Lung (tissue), 12 donors: ENCODE data around the gene ARHGAP10. TPM values are rescaled to one million over a fixed set of nuclear protein-coding genes. Genes with fewer than 3 reads are reported as not detected.

Experiments
- ATAC-seq: fragments of 200-7000 bp; cut with Tn5 transposase; one replicate; pipeline ENCODE4 v1.9.1; 2020; ENCODE audit warnings: moderate number of reproducible peaks; ENCODE audit not compliant: insufficient read depth, low FRiP score
- DNase-seq, 3 donors: peaks; one replicate each; pipeline ENCODE4 v3.0.0-alpha.2; 2013 to 2017
- H3K27ac ChIP-seq, 2 donors: one replicate each; pipeline ENCODE4 v1.5.1; 2013; ENCODE audit warnings: mild to moderate bottlenecking in 2 of 2, moderate library complexity in 2 of 2, control low read depth in 1 of 2, inconsistent platforms in 1 of 2, low read depth in 1 of 2, low read length in 1 of 2
- H3K27me3 ChIP-seq, 3 donors: one replicate each; pipeline ENCODE4 v1.5.1; 2013; ENCODE audit warnings: low read length in 2 of 3; ENCODE audit not compliant: control insufficient read depth in 3 of 3, insufficient read depth in 3 of 3
- H3K36me3 ChIP-seq, 4 donors: one replicate each; pipeline ENCODE4 v1.5.1; 2013; ENCODE audit warnings: low read length in 4 of 4, mild to moderate bottlenecking in 1 of 4, moderate library complexity in 1 of 4; ENCODE audit not compliant: control insufficient read depth in 4 of 4, insufficient read depth in 4 of 4
- H3K4me1 ChIP-seq, 5 donors: one replicate each; pipeline ENCODE4 v1.5.1; 2013; ENCODE audit warnings: low read length in 5 of 5, mild to moderate bottlenecking in 2 of 5, moderate library complexity in 1 of 5; ENCODE audit not compliant: control insufficient read depth in 5 of 5, insufficient read depth in 5 of 5
- H3K4me3 ChIP-seq: one replicate; pipeline ENCODE4 v1.5.1; 2013; ENCODE audit warnings: mild to moderate bottlenecking, control low read depth, moderate library complexity
- H3K9ac ChIP-seq, 2 donors: one replicate each; pipeline ENCODE4 v1.5.1; 2013; ENCODE audit warnings: low read length in 2 of 2, control low read depth in 1 of 2; ENCODE audit not compliant: insufficient read depth in 1 of 2
- H3K9me3 ChIP-seq, 4 donors: one replicate each; pipeline ENCODE4 v1.5.1; 2013; ENCODE audit warnings: low read length in 3 of 4, mild to moderate bottlenecking in 1 of 4, moderate library complexity in 1 of 4; ENCODE audit not compliant: control insufficient read depth in 4 of 4, insufficient read depth in 3 of 4
- WGBS, 2 donors: extraction: QIAGEN DNeasy Blood & Tissue Kit; methylation state at CpG; one replicate each; pipeline ENCODE4 v1.1.7; 2013; 5-methylcytosine and 5-hydroxymethylcytosine counted together
- polyA plus RNA-seq, 2 donors: library from polyadenylated mRNA; stranded (reverse); fragments of 200-250 nt; gene quantifications; one replicate each; pipeline ENCODE4 v1.2.1, GENCODE V29; 2013
- total RNA-seq, 2 donors: library from RNA; depleted of rRNA in 1 of 2; stranded (reverse); fragments of >200 nt in 1 of 2; gene quantifications; one replicate each; pipeline ENCODE4 v1.2.1, GENCODE V29; 2014 to 2021
- TF ChIP-seq, protein P1 (sequence below): IDR thresholded peaks from 2 replicates; pipeline ENCODE4 v1.5.1; 2012; ENCODE audit warnings: mild to moderate bottlenecking; ENCODE audit errors: control extremely low read depth, extremely low read depth
- donor health status: control.
- donor health status: control.
- donor health status: Bipolar disorder and iron deficiency.
- donor health status: healthy.
- donor health status: DM: yes; HTN: yes; CAD: no.

The ARHGAP10 gene
- total and polyA plus RNA-seq, 4 donors, result 9.1 to 25.0 (median 17.5) TPM

DNA sequence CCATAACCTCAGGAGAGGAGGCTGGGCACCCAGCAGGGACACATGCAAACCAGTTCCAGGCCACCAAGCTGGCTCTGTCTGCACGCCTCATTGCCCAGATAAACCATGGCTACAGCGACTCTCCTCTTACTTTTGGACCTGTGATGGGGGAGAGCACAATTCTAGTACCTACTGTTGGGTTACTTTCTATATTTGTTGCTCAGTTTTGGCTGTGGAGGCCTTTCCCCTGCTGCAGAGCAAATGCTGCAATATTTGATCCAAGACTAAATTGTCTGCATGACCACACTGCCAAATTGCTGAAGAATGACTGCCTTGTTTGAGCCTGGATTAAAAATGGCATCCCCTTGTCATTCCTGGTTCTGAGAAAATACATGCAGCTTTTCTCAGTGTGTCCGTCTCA is 253.5 kb downstream of the ARHGAP10 start:
- no peaks in the 10 kb centered on the region for H3K27me3 ChIP-seq
- peaks cover 0 to 3% (median 0%) of the 10 kb centered on the region in 4 donors for H3K36me3 ChIP-seq
- H3K4me1 ChIP-seq, result peaks cover 0 to 6% (median 0%) of the 10 kb centered on the region in 5 donors
- ATAC-seq (no peak), DNase-seq (no peak)
- TF ChIP-seq, protein P1, sequence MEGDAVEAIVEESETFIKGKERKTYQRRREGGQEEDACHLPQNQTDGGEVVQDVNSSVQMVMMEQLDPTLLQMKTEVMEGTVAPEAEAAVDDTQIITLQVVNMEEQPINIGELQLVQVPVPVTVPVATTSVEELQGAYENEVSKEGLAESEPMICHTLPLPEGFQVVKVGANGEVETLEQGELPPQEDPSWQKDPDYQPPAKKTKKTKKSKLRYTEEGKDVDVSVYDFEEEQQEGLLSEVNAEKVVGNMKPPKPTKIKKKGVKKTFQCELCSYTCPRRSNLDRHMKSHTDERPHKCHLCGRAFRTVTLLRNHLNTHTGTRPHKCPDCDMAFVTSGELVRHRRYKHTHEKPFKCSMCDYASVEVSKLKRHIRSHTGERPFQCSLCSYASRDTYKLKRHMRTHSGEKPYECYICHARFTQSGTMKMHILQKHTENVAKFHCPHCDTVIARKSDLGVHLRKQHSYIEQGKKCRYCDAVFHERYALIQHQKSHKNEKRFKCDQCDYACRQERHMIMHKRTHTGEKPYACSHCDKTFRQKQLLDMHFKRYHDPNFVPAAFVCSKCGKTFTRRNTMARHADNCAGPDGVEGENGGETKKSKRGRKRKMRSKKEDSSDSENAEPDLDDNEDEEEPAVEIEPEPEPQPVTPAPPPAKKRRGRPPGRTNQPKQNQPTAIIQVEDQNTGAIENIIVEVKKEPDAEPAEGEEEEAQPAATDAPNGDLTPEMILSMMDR, result no peak
- H3K9me3 ChIP-seq, result no peaks in the 10 kb centered on the region
- H3K27ac ChIP-seq, result no peak overlapping the region
- H3K4me3 ChIP-seq, result no peak overlapping the region
- no peak overlapping the region for H3K9ac ChIP-seq
- 97% methylated on average over 3 of the region's 3 CpGs for WGBS, 2 donors

DNA sequence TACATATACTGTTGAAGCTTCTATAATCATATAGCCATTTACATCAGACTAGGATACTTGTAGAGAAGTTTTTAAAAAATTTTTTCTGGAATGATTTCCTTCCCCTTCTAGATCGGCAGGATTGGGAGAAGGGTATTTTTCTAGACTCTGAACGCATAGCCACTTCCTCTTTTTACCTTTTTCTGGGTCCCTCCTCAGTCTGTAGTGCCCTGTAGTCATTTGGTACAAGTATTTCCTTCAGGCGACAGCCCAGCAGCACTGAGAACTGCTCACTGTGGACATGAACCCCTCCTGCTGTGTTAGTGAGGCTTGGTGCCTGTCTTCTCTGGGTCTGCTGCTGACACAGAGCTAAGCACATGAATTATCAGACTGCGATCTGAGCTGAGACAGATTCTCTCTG is 255.4 kb downstream of the ARHGAP10 start:
- H3K4me1 ChIP-seq, result peaks cover 0 to 14% (median 0%) of the 10 kb centered on the region in 5 donors
- no peaks in the 10 kb centered on the region for H3K9me3 ChIP-seq
- H3K9ac ChIP-seq, result no peak overlapping the region
- H3K27me3 ChIP-seq, result no peaks in the 10 kb centered on the region
- H3K4me3 ChIP-seq, result no peak overlapping the region
- ATAC-seq (no peak), DNase-seq (no peak)
- H3K27ac ChIP-seq, result no peak overlapping the region
- TF ChIP-seq, protein P1, result no peak
- 53 to 72% methylated on average over 4 of the region's 4 CpGs for WGBS, 2 donors
- H3K36me3 ChIP-seq, result peaks cover 0 to 3% (median under 1%) of the 10 kb centered on the region in 4 donors

DNA sequence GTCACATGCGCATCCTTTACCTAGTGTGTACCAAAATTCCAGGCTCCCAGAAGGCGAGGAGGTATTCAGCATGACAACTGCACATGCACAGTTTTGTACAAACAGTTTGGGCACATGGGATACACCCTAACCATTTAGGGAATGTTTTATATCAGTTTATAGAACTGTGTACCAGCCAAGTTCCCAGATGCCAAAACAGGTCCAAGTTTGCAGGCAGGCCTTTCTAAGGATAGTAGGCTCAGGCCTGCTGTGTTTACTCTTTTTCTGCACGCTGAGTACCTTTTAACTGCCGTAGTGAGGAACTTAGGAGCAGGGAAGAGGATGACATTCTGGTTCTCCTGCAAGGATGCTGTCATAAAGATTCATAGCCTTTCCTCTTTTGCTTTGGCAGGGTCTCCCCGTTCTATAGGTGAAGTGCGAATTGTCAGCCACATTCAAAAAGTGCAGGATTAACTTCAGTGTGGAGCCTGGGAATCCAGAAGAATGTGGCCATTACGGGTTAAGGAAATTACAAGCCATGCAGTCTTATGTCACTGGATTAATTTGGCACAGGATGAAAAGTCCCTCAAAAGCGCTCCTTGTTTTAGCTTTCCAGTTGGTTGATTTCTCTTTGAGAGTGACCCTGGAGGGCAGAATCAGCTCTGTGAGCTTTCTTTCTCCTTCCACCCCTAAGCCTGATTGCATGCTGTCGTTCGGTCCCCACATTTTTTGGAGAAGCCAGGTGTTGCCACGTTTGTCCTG is 259.8 kb downstream of the ARHGAP10 start:
- DNase-seq (no peak), ATAC-seq (no peak)
- Histone ChIP-seq H3K4me3 (no peak overlapping the region), H3K27me3 (no peaks in the 10 kb centered on the region), H3K36me3 (peaks cover 0 to 1% (median 0%) of the 10 kb centered on the region in 4 donors), H3K9me3 (no peaks in the 10 kb centered on the region), H3K9ac (no peak overlapping the region), H3K27ac (no peak overlapping the region), H3K4me1 (peaks cover 0 to 18% (median 0%) of the 10 kb centered on the region in 5 donors)
- 85 to 88% methylated on average over 11 of the region's 11 CpGs for WGBS, 2 donors
- TF ChIP-seq, protein P1, result no peak
